Sigmoid colon (tissue), 7 donors: Measurements from ENCODE around the gene NATD1. TPM values are rescaled to one million over a fixed set of nuclear protein-coding genes. Genes with fewer than 3 reads are reported as not detected.
A peak's percentile ranks its signal among the peaks of the same experiment; 100 is the strongest.

Experiments
- DNase-seq: peaks from one replicate; pipeline ENCODE4 v3.0.0-alpha.2; 2019
- H3K27ac ChIP-seq, 4 donors: fragments of 200-600 bp; sonication (generic); one replicate each; pipeline ENCODE4 v1.5.1; 2016 to 2019; ENCODE audit warnings: mild to moderate bottlenecking in 1 of 4
- H3K27me3 ChIP-seq, 3 donors: fragments of 200-600 bp; sonication (generic); one replicate each; pipeline ENCODE4 v1.5.1; 2019; ENCODE audit warnings: mild to moderate bottlenecking in 1 of 3
- H3K36me3 ChIP-seq, 4 donors: fragments of 200-600 bp; sonication (generic); one replicate each; pipeline ENCODE4 v1.5.1; 2016 to 2019
- H3K4me1 ChIP-seq, 4 donors: fragments of 200-600 bp; sonication (generic); one replicate each; pipeline ENCODE4 v1.5.1; 2017 to 2019
- H3K4me3 ChIP-seq, 4 donors: fragments of 200-600 bp; sonication (generic); one replicate each; pipeline ENCODE4 v1.5.1; 2017 to 2019; ENCODE audit warnings: mild to moderate bottlenecking in 2 of 4, moderate library complexity in 1 of 4
- H3K9me3 ChIP-seq, 4 donors: fragments of 200-600 bp in 3 of 4; sonication (generic) in 3 of 4; one replicate each; pipeline versions ENCODE4 v1.5.1 to v1.6.1; 2013 to 2019
- EP300 ChIP-seq, 4 donors: sonication (generic); formaldehyde crosslinking; IDR thresholded peaks; one replicate each; pipeline ENCODE4 v1.6.1; 2017; ENCODE audit warnings: antibody characterized with exemption in 4 of 4
- POLR2A ChIP-seq, 2 donors: fragments of 450-650 bp; IDR thresholded peaks; one replicate each; pipeline ENCODE4 v1.6.1; 2016; ENCODE audit warnings: antibody characterized with exemption in 2 of 2, mild to moderate bottlenecking in 2 of 2, moderate library complexity in 2 of 2
- POLR2AphosphoS5 ChIP-seq, 4 donors: sonication (generic); formaldehyde crosslinking; IDR thresholded peaks; one replicate each; pipeline ENCODE4 v1.6.1; 2017; ENCODE audit warnings: antibody characterized with exemption in 4 of 4
- WGBS, 2 donors: extraction: QIAGEN DNeasy Blood & Tissue Kit; methylation state at CpG; one replicate each; pipeline ENCODE4 v1.1.7; 2013; 5-methylcytosine and 5-hydroxymethylcytosine counted together
- intact Hi-C: fragments of 100-400 bp; cut with DNase I; formaldehyde crosslinking; loops from one replicate; pipeline ENCODE4 v1.15.1; 2023
- polyA plus RNA-seq, 3 donors: library from polyadenylated mRNA; stranded (reverse); fragments of 200-250 nt; gene quantifications; one replicate each; pipeline ENCODE4 v1.2.3, GENCODE V29; 2013
- total RNA-seq, 4 donors: library from RNA; depleted of rRNA; stranded (reverse); fragments of >200 nt; gene quantifications; one replicate each; pipeline ENCODE4 v1.1.0, GENCODE V29; 2016
- TF ChIP-seq, protein P1 (sequence below), 4 experiments: fragments of 450-650 bp in 3 of 4; fragments of 200-600 bp in 1 of 4; IDR thresholded peaks; one replicate each; pipeline ENCODE4 v1.5.1; 2016 to 2019; ENCODE audit warnings: antibody characterized with exemption in 4 of 4, mild to moderate bottlenecking in 3 of 4, moderate library complexity in 2 of 4
- donor health status: healthy with polysubstance abuse.
- donor health status: Bipolar disorder and iron deficiency.
- donor health status: healthy.

The NATD1 gene
- total and polyA plus RNA-seq, 7 donors: 2.5 to 13.8 (median 6.8) TPM

- intact Hi-C loops: no loop called here
- WGBS, 2 donors: 82 to 84% methylated on average over 12 of the region's 12 CpGs
- Histone ChIP-seq H3K36me3 (peaks cover 0 to 10% (median 0%) of the 10 kb centered on the region in 4 donors), H3K9me3 (no peaks in the 10 kb centered on the region), H3K27ac (no peak overlapping the region), H3K4me1 (peaks cover 0 to 6% (median 0%) of the 10 kb centered on the region in 4 donors), H3K4me3 (no peak overlapping the region), H3K27me3 (no peaks in the 10 kb centered on the region)
- DNase-seq: no peak
- TF ChIP-seq POLR2A (IDR thresholded peaks at IDR 0.05): no peak
- TF ChIP-seq, protein P1, sequence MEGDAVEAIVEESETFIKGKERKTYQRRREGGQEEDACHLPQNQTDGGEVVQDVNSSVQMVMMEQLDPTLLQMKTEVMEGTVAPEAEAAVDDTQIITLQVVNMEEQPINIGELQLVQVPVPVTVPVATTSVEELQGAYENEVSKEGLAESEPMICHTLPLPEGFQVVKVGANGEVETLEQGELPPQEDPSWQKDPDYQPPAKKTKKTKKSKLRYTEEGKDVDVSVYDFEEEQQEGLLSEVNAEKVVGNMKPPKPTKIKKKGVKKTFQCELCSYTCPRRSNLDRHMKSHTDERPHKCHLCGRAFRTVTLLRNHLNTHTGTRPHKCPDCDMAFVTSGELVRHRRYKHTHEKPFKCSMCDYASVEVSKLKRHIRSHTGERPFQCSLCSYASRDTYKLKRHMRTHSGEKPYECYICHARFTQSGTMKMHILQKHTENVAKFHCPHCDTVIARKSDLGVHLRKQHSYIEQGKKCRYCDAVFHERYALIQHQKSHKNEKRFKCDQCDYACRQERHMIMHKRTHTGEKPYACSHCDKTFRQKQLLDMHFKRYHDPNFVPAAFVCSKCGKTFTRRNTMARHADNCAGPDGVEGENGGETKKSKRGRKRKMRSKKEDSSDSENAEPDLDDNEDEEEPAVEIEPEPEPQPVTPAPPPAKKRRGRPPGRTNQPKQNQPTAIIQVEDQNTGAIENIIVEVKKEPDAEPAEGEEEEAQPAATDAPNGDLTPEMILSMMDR (IDR thresholded peaks at IDR 0.05): peak in 2 of 4 experiments; percentile 22 to 34
Measured at GRCh38 chr17:21239680-21240368, 13.4 kb downstream of the NATD1 start.

DNA sequence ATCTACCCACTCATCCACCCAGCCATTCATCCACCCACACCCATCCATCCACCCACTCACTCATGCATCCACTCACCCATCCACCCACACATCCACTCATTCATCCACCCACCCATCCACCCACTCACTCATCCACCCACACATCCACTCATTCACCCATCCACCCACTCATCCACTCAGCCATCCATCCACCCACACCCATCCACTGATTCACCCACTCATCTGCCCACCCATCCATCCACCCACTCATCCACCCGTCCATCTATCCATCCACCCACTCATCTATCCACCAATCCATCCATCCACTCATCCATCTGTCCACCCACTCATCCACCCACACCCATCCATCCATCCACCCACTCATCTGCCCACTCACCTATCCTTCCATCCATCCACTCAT lies 17.3 kb downstream of the NATD1 start:
- WGBS, 2 donors: 78 to 85% methylated on average over 1 of the region's 1 CpG
- Histone ChIP-seq H3K27ac (no peak overlapping the region), H3K4me1 (peaks cover 0 to 6% (median 0%) of the 10 kb centered on the region in 4 donors), H3K27me3 (no peaks in the 10 kb centered on the region), H3K4me3 (no peak overlapping the region), H3K36me3 (no peaks in the 10 kb centered on the region), H3K9me3 (peaks cover 0 to 3% (median 0%) of the 10 kb centered on the region in 4 donors)
- DNase-seq: no peak
- intact Hi-C loops: no loop called here
- TF ChIP-seq POLR2AphosphoS5 (IDR thresholded peaks at IDR 0.05) (no peak), EP300 (IDR thresholded peaks at IDR 0.05) (no peak), POLR2A (IDR thresholded peaks at IDR 0.05) (no peak)
- TF ChIP-seq, protein P1 (IDR thresholded peaks at IDR 0.05): no peak

GRCh38 chr17:21233581-21234347 lies 19.4 kb downstream of the NATD1 start:
- Histone ChIP-seq H3K36me3 (no peaks in the 10 kb centered on the region), H3K9me3 (peaks cover 0 to 3% (median 0%) of the 10 kb centered on the region in 4 donors), H3K4me1 (no peaks in the 10 kb centered on the region), H3K27me3 (no peaks in the 10 kb centered on the region), H3K27ac (peak overlapping the region in 1 of 4 donors; percentile 14), H3K4me3 (no peak overlapping the region)
- TF ChIP-seq EP300 (IDR thresholded peaks at IDR 0.05): no peak
- no peak for TF ChIP-seq POLR2A (IDR thresholded peaks at IDR 0.05)
- no peak for TF ChIP-seq POLR2AphosphoS5 (IDR thresholded peaks at IDR 0.05)
- TF ChIP-seq, protein P1 (IDR thresholded peaks at IDR 0.05): no peak
- intact Hi-C loops: no loop called here
- no peak for DNase-seq
- 69 to 71% methylated on average over 7 of the region's 7 CpGs for WGBS, 2 donors

DNA sequence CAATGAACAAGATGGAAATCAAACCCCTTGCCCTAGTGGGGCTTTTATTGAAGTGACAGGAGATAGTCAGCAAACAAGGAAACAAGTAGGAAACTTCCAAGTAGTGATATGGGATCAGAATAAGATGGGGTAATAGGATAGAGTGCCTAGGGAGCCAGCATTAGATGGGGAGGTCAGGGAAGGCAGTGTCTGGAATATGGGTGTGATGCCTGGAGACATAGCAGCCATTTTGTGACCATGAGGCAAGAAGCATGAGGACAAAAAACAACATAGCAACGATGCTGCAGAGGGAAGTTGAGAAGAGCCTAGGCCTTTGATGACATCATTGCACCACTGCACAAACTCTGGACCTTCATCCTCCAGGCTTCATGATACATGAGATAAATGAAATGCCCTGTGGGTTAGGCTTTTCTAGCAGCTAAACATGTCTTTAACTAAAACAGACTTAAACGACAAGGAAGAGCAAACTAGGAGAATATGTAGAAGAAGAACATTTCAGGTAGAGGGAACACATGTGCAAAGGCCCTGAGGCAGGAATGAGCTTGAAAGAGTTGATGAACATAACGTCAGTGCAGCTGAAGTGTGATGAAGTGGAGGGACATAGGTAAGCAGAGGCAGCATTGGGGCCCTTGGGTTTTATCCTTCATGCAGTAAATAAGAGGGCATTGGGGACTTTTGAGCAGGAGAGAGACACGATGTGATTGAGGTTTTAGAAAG lies 21.0 kb downstream of the NATD1 start:
- TF ChIP-seq, protein P1 (IDR thresholded peaks at IDR 0.05): no peak
- TF ChIP-seq POLR2AphosphoS5 (IDR thresholded peaks at IDR 0.05): no peak
- TF ChIP-seq POLR2A (IDR thresholded peaks at IDR 0.05): no peak
- TF ChIP-seq EP300 (IDR thresholded peaks at IDR 0.05): no peak

More for the DNA sequence above, 21.0 kb downstream of the NATD1 start:
- no peak for DNase-seq
- intact Hi-C loops: no loop called here
- no peaks in the 10 kb centered on the region for H3K36me3 ChIP-seq
- peaks cover 0 to 3% (median 0%) of the 10 kb centered on the region in 4 donors for H3K9me3 ChIP-seq
- no peaks in the 10 kb centered on the region for H3K4me1 ChIP-seq
- WGBS, 2 donors: 90 to 92% methylated on average over 4 of the region's 4 CpGs
- no peak overlapping the region for H3K4me3 ChIP-seq
- H3K27ac ChIP-seq: no peak overlapping the region
- H3K27me3 ChIP-seq: no peaks in the 10 kb centered on the region
